GM21381 (cell line): Measurements from ENCODE around the gene PTPRE.

Experiments
- ATAC-seq: cut with Tn5 transposase; IDR thresholded peaks from one replicate; pipeline ENCODE4 v1.9.1; 2021; ENCODE audit warnings: mild to moderate bottlenecking, moderate library complexity; ENCODE audit not compliant: unreplicated experiment

PTPRE gene

DNA sequence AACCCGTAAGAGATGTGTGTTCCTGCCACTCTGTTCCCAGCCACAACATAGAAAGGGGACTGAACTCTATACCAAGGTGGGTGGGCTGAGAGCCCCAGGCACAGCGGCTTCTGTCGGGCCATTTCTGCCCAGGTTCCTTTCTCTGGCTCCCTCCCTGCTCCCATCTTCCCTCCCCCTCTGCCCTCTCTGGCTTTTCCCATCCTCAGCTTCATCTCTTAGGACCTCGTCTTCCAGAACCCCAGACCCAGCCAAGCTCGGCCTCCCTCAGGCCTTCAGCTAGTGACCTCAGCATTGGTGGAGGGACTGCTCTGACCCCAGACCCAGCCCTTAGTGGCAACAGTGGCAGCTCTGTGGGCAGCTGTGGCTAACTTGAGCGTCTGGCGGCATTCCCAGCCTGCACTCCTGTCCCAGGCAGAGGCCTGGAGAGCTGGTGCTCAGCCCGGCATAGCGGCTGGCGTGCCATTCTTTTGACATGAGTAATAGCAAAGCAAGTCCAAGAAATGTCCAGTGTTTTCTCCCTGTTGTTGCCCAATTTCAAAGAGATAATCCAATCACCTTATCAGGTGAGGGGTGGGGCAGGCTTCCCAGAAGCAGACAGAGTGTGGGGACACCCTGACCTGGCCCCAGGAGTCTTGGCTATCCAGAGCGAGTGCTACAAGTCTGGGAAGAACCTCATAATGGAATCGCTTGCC, 15.9 kb downstream of the PTPRE start:
- ATAC-seq, result no peak

DNA sequence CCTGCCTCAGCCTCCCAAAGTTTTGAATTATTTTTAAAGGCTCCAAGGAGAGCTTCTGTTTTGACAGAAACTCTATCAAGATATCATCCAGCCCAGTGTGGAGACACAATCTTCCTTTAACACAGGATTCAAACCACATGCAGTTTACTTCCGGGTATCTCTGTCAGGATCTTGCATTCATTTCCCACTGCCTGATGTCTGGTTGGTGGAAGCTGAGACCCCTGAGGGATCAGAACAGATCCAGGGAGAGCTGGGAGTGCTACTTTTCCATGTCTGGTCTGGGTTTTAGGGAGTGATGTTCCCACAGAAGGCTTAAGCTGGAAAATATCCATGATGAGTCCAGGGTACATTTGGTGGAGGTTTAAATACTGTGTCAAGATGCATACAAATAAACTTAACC, 16.7 kb downstream of the PTPRE start:
- ATAC-seq, result no peak

DNA sequence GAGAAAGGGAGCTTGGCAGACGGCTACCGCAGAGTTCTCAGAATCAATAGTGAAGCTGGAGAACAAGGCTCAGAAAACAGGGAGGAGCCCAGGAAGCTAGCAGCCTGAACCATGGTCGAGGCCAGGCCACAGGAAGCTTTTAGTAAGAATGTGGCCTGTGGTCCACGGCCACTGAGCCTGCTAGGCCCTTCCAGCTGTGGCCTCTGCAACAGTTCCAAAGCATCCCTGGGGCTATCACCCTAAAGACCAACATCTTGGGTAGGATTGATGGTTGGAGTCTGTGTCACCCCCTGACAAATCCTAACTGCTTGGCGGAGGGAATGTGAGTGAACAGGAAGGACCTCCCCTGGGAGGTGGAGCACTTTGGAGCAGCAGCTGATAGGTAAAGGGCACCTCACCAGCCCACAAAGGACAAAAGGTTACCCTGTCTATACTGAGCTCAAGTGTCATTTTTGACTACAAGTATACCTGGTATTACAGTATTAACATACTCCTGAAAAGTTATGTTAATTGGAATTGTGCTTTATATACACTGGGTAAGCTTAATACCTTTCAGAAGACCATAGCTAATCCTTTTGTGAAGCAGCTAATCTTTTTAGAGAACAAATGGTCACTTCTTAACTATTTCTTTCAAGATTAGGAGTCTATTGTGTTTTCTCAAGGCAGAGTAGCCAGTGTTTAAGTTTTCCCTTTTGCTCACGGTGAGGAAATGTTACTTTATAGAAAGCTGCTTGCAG, 18.7 kb downstream of the PTPRE start:
- ATAC-seq, result no peak

DNA sequence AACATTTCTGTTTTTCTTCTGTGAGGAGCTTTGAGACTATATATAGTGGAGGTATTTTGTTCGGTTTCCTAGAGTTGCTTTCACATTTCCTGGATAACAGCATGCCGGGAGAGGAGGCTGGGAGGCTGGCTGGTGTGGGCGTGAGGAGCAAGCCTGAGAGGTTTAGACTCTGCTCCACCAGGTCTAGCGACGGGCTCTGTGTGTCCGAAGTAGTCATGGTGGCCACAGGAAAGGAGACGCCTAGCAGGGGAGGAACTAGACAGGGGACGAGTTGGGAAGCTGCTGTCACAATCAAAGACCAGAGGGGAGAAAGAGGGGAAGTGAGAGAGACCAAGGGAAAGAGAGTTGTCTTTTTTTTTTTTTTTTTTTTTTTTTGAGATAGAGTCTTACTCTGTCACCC, 19.6 kb downstream of the PTPRE start:
- no peak for ATAC-seq

DNA sequence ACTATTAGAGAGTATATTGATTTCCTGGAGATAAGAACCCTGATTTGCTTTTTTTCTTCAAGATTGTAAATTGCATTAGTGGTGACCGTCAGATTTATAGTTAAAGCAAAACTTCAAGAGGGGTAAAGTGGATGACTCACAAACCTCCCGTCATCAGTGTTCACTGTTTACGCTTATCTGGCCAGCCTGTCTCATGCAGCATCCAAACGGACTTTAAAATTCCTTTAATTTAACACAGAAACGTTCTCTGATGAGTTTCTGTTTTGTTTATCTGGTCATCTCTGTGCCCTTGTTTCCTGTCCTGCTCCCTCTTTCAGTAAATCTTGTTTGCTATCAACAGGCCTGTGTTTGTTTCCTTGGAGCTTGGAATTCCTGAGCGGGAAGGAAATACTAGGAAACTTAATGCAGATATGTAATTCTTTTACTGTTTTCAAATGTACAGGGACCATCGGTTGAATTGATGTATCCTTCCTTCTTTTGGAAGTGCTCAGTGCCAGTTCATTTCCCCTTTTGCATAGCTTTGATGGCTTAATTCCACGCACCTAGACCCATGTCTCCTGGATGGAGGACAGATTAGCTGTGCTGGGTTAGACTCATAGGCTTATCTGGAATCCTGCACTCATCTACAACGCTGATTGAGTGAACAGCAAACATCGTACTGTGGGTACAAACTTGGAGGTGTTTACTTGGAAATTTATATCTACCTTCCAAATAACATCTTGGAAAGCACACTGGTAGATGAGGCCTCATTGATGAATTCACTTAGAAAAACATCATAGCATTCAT, 21.3 kb downstream of the PTPRE start:
- ATAC-seq, result no peak

DNA sequence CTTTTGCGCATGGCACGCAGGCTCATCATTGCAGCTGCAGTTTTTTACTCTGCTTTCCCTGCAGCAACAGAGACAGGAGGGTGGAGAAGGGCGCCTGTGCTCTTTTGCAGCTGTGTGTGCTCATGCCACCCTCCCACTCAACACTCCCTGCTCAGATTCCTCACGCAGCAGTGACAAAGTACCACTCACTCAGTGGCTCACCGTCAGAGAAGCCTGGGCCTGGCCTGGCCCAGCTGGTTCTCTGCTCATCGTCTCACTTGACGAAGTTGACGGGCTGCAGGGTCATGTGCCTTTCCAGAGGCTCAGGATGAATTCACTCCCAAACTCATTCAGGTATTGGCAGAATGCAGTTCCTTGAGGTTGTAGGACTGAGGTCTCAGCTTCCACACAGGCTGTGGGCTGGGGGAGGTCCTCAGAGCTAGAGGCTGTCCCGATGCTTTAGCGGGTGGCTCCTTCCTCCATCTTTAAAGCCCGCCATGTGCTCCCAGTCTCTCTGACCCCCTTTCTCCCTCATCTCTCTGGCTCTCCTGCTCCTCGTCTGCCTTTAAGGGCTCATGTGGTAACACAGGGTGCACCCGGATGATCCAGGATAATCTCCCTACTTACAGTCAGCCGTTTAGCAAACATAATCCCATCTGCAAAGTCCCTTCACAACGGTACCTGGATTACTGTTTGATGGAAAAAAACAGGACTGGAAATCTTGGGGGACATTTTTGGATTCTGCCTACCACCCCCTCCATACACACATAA, 25.8 kb downstream of the PTPRE start:
- no peak for ATAC-seq

DNA sequence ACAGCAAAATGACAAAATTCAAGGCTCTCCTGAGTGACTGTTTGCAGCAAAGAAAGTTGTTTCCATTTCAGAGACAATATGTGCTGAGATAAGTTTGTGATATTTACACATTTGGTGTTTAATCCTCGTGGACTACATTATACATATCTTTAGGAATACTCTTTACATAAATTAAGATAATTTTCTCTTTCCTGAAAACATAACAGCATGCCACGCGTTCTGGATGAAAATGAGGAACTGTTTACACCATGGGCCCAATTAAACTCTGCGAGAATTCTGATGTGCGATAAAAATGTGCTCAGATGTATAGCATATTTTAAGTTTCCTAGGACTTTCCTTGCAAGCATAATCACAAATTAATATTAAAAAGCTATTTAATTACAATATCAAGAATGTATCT, 26.4 kb downstream of the PTPRE start:
- no peak for ATAC-seq

DNA sequence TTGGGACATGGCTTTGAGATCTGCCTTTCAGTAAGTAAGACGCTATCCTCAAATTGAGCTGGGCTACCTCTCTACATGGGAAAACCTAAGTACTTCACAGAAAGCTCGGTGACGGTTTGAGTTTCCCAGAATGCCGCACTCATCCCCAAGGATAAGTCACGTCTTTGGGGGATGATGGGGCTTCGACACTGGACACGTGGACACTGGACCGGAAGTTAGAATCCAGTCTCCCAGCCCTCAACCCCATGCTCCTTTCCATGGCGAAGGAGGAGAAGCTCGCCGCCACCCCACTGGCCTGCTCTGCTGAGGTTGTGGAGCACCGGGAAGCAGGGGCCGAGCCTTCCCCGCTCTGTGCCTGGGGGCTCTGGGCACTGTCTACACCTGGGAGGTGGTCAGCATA, 27.5 kb downstream of the PTPRE start:
- no peak for ATAC-seq

DNA sequence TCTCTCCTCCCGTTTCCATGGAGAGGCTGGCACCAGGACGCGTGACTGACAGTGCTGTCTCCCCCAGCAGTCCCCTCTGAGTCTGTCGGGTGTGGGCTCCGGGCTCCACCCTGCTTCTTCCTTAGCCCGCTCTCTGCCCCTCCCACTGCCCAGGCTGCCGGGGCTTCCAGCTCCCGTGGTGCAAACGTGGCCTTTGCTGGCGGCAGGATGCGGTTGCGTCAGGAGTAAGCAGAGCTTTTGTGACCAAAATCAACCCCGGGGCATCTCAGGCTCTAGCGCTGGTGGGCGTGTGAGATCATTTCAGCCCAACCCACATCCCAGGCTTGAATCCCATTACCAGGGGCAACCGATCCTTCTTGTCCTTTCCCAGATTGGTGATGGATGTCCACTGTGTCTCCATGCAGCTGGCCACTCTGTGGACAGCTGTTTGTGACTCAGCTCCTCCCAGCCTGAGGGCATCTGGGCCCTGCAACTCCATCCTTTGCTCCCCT, 28.2 kb downstream of the PTPRE start:
- no peak for ATAC-seq

DNA sequence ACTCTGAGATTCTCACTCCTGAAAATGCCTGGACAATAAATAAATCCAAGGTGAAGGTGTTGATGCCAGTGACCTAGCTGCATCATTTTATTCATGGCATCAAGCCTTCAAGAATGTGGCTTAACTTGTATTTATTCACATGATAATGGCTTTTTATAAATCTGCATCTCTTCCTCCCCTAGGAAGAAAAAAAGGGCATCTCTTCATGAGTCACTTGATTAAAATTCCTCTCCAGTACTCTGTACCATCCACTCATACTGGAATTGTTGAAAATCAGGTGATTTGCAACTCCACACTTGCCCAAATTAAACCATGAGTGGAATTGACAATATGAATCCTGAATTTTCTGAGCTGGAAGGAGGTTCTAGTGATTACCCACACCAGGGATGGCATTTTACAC, 30.2 kb downstream of the PTPRE start:
- ATAC-seq, result no peak

DNA sequence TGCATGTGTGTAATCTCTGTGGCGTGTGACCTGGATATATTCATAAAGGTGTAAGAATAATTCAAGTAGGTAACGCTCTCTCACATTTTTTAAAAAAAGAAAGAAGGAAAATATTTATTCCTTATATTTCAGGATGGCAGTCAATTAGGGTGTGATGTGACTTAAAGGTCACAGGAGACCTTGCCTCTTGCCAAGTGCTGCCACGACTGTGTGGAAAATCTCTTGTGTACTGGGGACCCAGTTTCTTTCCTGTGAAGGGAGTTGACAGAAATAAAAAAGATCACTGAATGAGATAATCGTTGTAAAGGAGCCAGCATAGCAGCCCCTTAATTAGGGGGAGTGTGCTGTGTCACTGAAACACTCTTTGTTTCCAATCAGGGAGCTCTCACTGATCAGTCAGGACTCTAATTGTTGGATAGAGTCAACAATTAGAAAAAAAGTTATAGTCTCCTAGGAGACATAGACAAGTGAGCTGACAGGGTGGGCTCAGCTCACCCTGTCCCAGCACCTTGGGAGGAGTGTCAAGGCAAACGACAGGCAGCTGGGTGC, 31.1 kb downstream of the PTPRE start:
- ATAC-seq, result no peak

DNA sequence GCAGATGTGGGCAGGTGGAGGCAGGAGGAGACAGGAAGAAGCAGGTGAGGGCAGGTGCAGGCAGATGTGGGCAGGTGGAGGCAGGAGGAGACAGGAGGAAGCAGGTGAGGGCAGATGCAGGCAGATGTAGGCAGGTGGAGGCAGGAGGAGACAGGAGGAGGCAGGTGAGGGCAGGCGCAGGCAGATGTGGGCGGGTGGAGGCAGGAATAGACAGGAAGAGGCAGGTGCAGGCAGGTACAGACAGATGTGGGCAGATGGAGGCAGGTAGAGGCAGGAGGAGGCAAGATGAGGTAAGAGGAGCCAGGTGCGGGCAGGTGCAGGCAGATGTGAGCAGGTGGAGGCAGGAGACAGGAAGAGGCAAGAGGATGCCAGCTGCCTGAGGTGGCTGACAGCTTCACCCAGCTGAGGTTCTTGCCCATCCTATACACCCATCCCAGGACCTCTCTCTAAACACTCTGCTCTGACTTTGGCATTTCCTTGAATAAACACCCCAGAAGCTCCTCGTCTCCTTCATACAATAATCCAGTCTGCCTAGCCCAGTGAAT, 33.0 kb downstream of the PTPRE start:
- no peak for ATAC-seq

DNA sequence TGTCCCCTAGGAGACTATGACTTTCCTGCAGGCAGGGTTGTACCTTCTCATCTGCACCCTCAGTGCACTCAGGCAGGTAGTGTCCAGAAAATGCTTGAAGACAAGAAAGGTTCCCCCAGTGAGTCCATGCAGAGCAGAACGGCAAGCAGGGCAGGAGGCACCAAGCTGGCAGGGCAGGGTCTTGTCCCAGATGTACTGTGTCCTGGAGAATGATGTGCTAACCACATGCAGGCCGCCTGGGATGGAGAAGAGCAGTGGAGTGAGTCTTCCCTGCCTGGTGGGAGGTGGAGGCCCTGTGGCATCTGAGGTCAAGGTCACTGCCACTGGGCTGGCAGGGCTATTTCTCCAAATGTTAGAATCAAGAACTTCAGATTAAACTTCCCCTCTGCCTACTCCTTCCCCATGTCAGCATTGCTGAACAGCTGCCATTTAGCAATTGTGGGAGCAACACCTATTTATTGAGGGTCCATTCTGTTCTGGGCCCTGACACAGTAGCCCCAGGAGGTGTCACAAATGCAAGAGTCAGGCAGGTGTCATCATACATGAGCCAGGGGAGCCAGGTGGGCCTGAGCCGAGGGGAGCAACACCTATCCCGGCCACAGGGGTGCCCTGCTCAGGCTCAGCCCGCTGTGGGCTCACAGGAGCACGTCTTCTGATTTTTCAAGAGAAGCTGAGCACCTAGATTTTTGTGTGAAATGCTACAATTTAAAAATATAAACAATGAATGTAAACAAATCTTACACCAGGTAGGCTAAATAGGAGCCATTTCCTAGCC, 34.1 kb downstream of the PTPRE start:
- ATAC-seq, result no peak

DNA sequence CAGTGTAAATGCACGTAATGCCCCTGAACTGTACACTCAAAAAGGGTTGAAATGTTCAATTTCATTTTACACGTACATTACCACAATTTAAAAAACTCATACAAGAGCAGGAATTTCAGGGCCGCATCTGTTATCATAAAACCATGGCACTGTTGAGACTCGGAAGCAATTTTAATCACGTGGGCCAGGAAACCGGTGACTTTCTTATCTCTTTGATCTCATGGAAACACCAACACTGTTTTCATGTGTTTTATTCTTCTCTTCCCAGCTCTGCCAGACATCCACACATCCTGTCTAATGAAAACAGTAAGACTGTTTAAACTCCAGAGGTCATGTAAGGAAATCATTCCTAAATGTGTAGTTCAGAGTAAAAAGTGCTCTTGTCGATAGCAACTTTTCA, 35.9 kb downstream of the PTPRE start:
- no peak for ATAC-seq

DNA sequence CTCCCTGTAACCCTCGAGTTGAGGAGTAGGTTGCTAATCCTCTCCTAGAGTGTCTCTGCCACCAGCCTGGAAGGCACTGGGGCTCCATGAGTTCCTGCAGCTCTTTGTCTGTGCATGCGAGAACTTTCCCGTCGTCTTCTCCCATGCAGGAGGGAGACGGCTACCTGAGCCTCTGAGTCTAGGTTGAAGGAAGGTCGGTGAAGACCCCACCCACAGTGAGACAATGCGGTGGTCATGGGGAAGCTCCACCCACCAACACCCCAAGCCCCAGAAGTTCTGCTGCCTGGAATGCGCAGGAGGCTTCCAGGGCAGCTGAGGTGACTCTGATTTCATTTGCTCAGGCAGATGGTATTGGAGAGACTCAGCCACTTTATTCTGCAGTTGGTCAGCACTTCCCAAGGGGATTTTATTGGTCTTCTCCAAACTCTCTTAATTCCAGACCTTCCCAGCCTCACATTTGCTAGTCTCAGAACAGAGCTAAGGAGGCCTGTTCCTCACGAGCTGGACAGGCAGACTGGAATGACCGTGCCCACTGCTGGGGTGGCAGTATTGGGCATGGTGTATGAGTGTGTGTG, 36.5 kb downstream of the PTPRE start:
- ATAC-seq, result no peak

DNA sequence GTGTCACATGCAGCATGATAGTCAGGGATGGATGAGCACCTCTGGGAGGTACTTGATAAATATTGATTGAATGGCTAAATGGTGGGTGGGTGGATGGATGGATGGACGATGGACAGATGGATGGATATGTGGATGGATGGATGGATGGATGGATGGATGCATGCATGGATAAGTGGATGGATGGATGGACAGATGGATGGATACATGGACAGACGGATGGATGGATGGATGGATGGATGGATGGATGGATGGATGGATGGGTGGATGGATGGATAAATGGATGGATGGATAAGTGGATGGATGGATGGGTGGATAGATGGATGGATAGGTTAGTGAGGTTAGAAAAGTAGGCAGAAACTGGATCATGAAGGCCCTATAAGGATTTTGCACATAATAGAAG, 37.4 kb downstream of the PTPRE start:
- no peak for ATAC-seq

DNA sequence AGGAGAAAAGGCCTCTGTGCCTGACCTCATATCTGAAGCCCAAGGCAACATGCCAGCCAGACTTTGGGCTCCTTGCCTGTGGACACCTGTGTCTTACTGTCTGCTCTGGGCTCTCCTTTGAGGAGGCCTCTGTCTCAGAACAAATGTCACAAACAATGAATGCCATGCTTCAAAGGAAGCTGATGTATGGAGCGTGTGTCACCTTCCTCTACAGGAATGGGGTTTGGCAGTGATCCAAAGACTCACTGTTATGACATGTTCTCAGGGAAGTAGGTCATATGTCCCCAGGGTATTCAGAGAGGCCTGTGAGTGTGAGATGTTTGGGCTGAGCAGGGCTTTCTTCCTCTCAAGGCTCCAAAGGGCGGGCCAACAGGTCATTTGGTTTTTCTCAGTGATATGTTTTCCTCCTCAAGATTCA, 38.4 kb downstream of the PTPRE start:
- ATAC-seq, result no peak

DNA sequence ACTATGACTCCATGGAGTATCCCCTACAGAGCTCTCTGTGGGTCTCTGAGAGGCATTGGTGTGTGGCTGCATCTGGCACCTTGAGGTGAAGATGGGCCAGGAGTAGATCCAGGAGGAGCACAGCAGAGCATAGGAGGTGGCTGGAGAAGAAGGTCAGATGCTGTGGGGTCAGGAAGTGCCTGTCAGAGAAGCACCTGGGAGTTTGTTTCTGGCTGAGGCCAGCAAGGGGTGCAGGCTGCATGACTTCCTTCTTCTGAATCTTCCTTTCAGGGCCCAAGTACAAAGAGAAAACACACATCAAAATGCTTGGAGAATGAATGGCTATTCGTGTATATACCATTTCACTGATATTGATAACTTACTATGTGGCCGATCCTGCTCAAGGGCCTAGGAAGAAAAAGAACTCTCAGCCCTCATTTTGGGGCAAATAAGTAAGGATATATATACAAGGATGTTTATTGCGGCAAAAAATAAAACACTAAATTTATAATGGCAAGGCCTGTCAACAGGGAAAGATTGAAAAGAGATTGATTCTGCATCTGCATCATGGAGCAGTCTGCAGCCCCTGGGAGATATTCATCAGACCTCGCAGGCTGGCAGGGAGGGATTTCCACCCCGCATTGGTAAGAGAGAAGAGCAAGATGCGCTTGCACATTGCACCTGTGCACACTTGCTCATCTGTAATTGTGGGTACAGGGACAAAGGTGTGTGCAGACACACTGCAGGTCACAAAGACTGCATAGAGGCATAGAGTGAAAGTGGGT, 39.2 kb downstream of the PTPRE start:
- ATAC-seq, result no peak

DNA sequence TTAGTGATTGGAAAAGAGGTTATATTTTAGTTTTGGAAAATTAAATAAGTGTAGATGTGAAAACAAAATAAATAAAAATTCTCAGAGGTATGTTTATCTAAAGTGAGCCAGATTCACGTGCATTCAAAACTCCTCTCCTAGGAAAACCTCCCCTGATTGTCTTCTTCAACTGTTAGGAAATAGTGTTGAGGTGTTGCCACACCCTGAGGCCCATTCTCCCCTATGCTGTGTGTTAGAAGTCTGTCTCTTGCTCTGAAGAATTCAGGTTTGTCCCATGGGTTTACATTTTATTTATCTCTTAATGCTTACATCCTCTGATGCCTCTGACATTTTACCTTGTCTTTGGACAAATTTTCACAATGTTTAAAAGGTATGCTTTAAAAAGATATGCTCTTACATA, 40.3 kb downstream of the PTPRE start:
- no peak for ATAC-seq
